A549 (cell line): ENCODE results near the gene CREB5.

Experiments used
- CBX8 ChIP-seq: fragments of 200-600 bp; sonication (generic); IDR thresholded peaks from 2 replicates; pipeline ENCODE4 v1.6.1; 2016
- GATA3 ChIP-seq: IDR thresholded peaks from 2 replicates; pipeline ENCODE4 v1.6.1; 2012; ENCODE audit warnings: borderline replicate concordance
- MAZ ChIP-seq: fragments of 150-350 bp; IDR thresholded peaks from 2 replicates; pipeline ENCODE4 v1.6.1; 2014; ENCODE audit warnings: antibody characterized with exemption, low read depth, low read length, borderline replicate concordance
- POLR2A ChIP-seq: IDR thresholded peaks from 2 replicates; pipeline ENCODE4 v1.6.1; 2012; ENCODE audit warnings: mild to moderate bottlenecking, low read length
- RFX5 ChIP-seq: fragments of 450-650 bp; IDR thresholded peaks from 2 replicates; pipeline ENCODE4 v1.7.1; 2014; ENCODE audit warnings: antibody characterized with exemption, mild to moderate bottlenecking, moderate library complexity

DNA sequence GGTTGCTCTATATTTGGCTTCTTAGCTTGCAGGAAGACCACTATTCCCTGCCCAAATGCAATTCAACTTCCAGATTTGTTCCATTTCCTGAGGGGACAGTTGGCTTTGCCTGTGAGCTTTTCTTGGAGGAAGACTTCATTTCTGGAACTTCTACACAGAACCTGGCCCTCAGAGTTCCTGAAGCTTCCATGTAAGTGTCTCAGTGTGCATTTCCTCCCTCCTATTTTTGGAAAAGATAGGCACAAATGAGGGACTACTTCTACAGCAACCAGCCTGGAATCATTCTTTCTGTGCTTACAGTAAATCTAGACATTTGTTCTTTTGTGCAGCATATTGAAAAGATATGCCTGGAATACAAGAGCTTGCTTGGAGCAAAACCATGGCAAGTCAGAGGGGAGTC is 164.3 kb downstream of the CREB5 start:
- TF ChIP-seq RFX5 (no peak), MAZ (no peak), GATA3 (no peak), POLR2A (no peak), CBX8 (no peak)
